NT2/D1 (cell line): ENCODE data around the gene HEATR1.
A peak's percentile ranks its signal among the peaks of the same experiment; 100 is the strongest.
"Not testable (repeated sequence)": the region's sequence is repeated elsewhere in the genome, so short reads cannot be mapped to it uniquely, and the experiment has no call there.

Source experiments
- DNase-seq: peaks from one replicate; pipeline ENCODE4 v3.0.0-alpha.2; 2011; ENCODE audit warnings: low read depth, low spot score
- H3K27me3 ChIP-seq: 2 replicates; pipeline ENCODE4 v1.6.0; 2011; ENCODE audit warnings: mild to moderate bottlenecking; ENCODE audit not compliant: insufficient read length, insufficient read depth
- H3K36me3 ChIP-seq: 2 replicates; pipeline ENCODE4 v1.6.1; 2011; ENCODE audit warnings: mild to moderate bottlenecking, low read length, mixed read lengths; ENCODE audit not compliant: insufficient read depth, insufficient read length
- H3K4me1 ChIP-seq: 2 replicates; pipeline ENCODE4 v1.5.1; 2011; ENCODE audit not compliant: insufficient read depth, insufficient read length
- H3K4me3 ChIP-seq: 2 replicates; pipeline ENCODE4 v1.5.1; 2011; ENCODE audit warnings: low read depth; ENCODE audit not compliant: insufficient read length
- H3K9ac ChIP-seq: 2 replicates; pipeline ENCODE4 v1.6.0; 2011; ENCODE audit warnings: low read depth; ENCODE audit not compliant: insufficient read length
- H3K9me3 ChIP-seq: 2 replicates; pipeline ENCODE4 v1.5.1; 2011; ENCODE audit warnings: mild to moderate bottlenecking, low read length; ENCODE audit not compliant: insufficient read depth
- SUZ12 ChIP-seq: IDR thresholded peaks from 2 replicates; pipeline ENCODE4 v1.6.1; 2011; ENCODE audit not compliant: insufficient read length, insufficient read depth; ENCODE audit errors: extremely low read depth
- YY1 ChIP-seq: IDR thresholded peaks from 2 replicates; pipeline ENCODE4 v1.6.1; 2011; ENCODE audit not compliant: insufficient read length, insufficient read depth
- ZNF274 ChIP-seq: IDR thresholded peaks from 2 replicates; pipeline ENCODE4 v1.6.1; 2011; ENCODE audit warnings: mild to moderate bottlenecking, low read depth, low read length

The HEATR1 gene

GRCh38 chr1:236511735-236512418 lies 92.4 kb downstream of the HEATR1 start:
- H3K9me3 ChIP-seq = no peaks in the 10 kb centered on the region
- no peak overlapping the region for H3K9ac ChIP-seq
- TF ChIP-seq ZNF274 (no peak), SUZ12 (no peak)
- H3K4me1 ChIP-seq = no peaks in the 10 kb centered on the region
- no peaks in the 10 kb centered on the region for H3K27me3 ChIP-seq
- no peak overlapping the region for H3K4me3 ChIP-seq
- no peaks in the 10 kb centered on the region for H3K36me3 ChIP-seq
- DNase-seq = no peak

- Histone ChIP-seq H3K9me3 (no peaks in the 10 kb centered on the region), H3K27me3 (no peaks in the 10 kb centered on the region), H3K36me3 (no peaks in the 10 kb centered on the region), H3K4me3 (no peak overlapping the region), H3K9ac (no peak overlapping the region), H3K4me1 (no peaks in the 10 kb centered on the region)
- no peak for DNase-seq
- TF ChIP-seq SUZ12 (no peak), YY1 (no peak), ZNF274 (no peak)
These were observed 94.5 kb downstream of the HEATR1 start for GRCh38 chr1:236509647-236510401.

GRCh38 chr1:236509203-236509602 lies 95.1 kb downstream of the HEATR1 start:
- no peak for TF ChIP-seq SUZ12
- no peak for TF ChIP-seq YY1
- no peak for TF ChIP-seq ZNF274
- no peak overlapping the region for H3K9ac ChIP-seq
- no peaks in the 10 kb centered on the region for H3K27me3 ChIP-seq
- no peaks in the 10 kb centered on the region for H3K36me3 ChIP-seq
- no peak overlapping the region for H3K4me3 ChIP-seq
- no peaks in the 10 kb centered on the region for H3K9me3 ChIP-seq
- no peak for DNase-seq
- no peaks in the 10 kb centered on the region for H3K4me1 ChIP-seq

- H3K36me3 ChIP-seq = no peaks in the 10 kb centered on the region
- no peak for TF ChIP-seq ZNF274
- TF ChIP-seq YY1 = no peak
- no peak for TF ChIP-seq SUZ12
- no peaks in the 10 kb centered on the region for H3K27me3 ChIP-seq
- no peaks in the 10 kb centered on the region for H3K9me3 ChIP-seq
- DNase-seq = no peak
- H3K9ac ChIP-seq = no peak overlapping the region
- H3K4me3 ChIP-seq = no peak overlapping the region
- H3K4me1 ChIP-seq = no peaks in the 10 kb centered on the region
These were observed 95.7 kb downstream of the HEATR1 start for GRCh38 chr1:236508593-236509027.

- no peaks in the 10 kb centered on the region for H3K36me3 ChIP-seq
- no peaks in the 10 kb centered on the region for H3K9me3 ChIP-seq
- H3K27me3 ChIP-seq = no peaks in the 10 kb centered on the region
- no peaks in the 10 kb centered on the region for H3K4me1 ChIP-seq
- no peak overlapping the region for H3K4me3 ChIP-seq
- H3K9ac ChIP-seq = no peak overlapping the region
- no peak for DNase-seq
- TF ChIP-seq SUZ12 (no peak), ZNF274 (no peak), YY1 (no peak)
These were observed 97.2 kb downstream of the HEATR1 start for GRCh38 chr1:236507022-236507700.

GRCh38 chr1:236504338-236504737 lies 100.0 kb downstream of the HEATR1 start:
- not testable (repeated sequence) for H3K27me3 ChIP-seq, H3K9me3 ChIP-seq, DNase-seq, H3K9ac ChIP-seq, H3K4me1 ChIP-seq, H3K36me3 ChIP-seq, H3K4me3 ChIP-seq

- H3K4me1 ChIP-seq = no peaks in the 10 kb centered on the region
- no peaks in the 10 kb centered on the region for H3K27me3 ChIP-seq
- TF ChIP-seq ZNF274 (no peak), SUZ12 (no peak), YY1 (no peak)
- no peaks in the 10 kb centered on the region for H3K36me3 ChIP-seq
- no peaks in the 10 kb centered on the region for H3K9me3 ChIP-seq
- peak; percentile 76 for DNase-seq
- peak overlapping the region; percentile 65 for H3K9ac ChIP-seq
- peak overlapping the region; percentile 32 for H3K4me3 ChIP-seq
These were observed 101.2 kb downstream of the HEATR1 start for GRCh38 chr1:236502972-236503639.
